Measurements from ENCODE around the gene SUPT5H.

SUPT5H gene

DNA sequence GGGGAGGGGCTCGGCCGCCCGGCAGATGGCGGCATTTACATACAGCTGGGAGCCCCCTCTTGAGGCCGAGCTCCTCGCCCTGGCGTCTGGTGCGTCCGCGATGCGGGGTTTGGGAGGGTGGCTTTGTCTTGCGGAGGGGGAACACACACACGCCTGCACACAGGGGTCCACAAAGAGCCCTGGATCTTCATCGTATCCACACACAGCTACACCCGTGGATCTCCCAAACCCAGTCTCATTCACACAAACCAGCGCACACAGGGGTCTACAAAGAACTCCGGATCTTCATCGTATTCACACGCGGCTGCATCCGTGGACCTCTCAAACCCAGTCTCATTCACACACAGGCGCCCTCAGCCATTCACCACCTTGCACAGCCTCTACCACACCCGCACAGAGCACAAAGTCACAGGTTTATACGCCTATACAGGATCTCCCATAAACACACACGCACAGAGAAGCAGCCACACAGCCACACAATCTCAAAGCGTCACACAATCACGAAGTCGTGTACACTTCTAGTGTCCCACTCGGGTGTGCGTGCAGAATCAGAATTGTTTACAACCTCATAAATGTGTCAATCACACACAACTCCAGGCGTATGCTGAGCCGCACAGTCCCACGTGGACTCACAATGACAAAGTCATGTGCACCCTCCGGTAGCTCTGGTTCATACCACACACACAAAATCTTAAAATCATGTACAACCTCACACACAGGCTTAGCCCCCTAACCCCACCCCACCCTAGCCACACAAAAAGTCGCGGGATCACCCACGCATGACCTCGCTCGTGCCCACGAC is 52.8 kb downstream of the SUPT5H start:
- peak; percentile 72 for DNase-seq (ENCODE audit: extremely low spot score)
- peak; percentile 45 for TF ChIP-seq CTCF (IDR thresholded peaks at IDR 0.05; ENCODE audit: control extremely low read depth, extremely low read depth, low read depth, missing control alignments)
- POLR2A ChIA-PET: interaction anchor here (0.6 kb wide), 1 partner anchor 564 kb away, joined by 3 read pairs; no protein-coding TSS in a partner anchor
- CTCF ChIA-PET: interaction anchor here (0.6 to 1.7 kb wide), 7 partner anchors 8 to 112 kb away, joined by 3 to 6 read pairs (median 3); partner anchors contain the start of gene EID2B

- no peak for DNase-seq (ENCODE audit: extremely low spot score)
- TF ChIP-seq CTCF (IDR thresholded peaks at IDR 0.05; ENCODE audit: control extremely low read depth, extremely low read depth, low read depth, missing control alignments): no peak
- ChIA-PET POLR2A (interaction anchor here (0.6 kb wide), 1 partner anchor 565 kb away, joined by 3 read pairs; no protein-coding TSS in a partner anchor), CTCF (interaction anchor here (1.6 to 3.1 kb wide), 3 partner anchors 9 to 34 kb away, joined by 3 to 16 read pairs (median 4); partner anchors contain the start of gene EID2B)
These were observed 53.6 kb downstream of the SUPT5H start, which contains the start of gene DLL3 for GRCh38 chr19:39498798-39499642. Gene DLL3 (plus strand): TSS chr19:39498947. CDS start chr19:39498975, 28 bp downstream.

DNA sequence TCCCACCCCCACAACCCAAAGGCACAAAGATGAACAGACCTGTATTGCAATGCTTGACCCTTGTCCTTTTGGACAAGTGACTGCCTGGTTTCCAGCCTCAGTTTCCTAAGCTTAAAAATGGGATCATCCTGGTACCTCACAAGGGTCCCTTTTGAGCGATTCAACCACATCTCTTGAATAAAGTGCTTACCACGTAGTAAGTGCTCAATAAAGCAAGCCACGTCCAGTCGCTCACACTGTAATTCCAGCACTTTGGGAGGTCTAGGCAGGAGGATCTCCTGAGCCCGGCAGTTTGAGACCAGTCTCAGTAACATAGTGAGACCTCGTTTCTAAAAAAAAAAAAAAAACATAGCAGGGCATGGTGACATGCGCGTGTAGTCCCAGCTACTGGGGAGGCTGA is 54.5 kb downstream of the SUPT5H start:
- ChIA-PET CTCF (interaction anchor here (1.5 to 3.1 kb wide), 3 partner anchors 11 to 33 kb away, joined by 3 to 16 read pairs (median 3); partner anchors contain the start of gene EID2B), POLR2A (interaction anchor here (0.6 kb wide), 2 partner anchors 42 to 158 kb away, joined by 3 read pairs; partner anchors contain the start of gene SAMD4B)
- no peak for TF ChIP-seq CTCF (IDR thresholded peaks at IDR 0.05; ENCODE audit: control extremely low read depth, extremely low read depth, low read depth, missing control alignments)
- DNase-seq (ENCODE audit: extremely low spot score): no peak

- DNase-seq (ENCODE audit: extremely low spot score): no peak
- ChIA-PET CTCF (interaction anchor here (0.6 to 3.1 kb wide), 6 partner anchors 11 to 60 kb away, joined by 3 to 16 read pairs (median 4); partner anchors contain the start of gene EID2B), POLR2A (interaction anchor here (0.6 kb wide), 2 partner anchors 43 to 158 kb away, joined by 3 read pairs; partner anchors contain the start of gene SAMD4B)
- TF ChIP-seq CTCF (IDR thresholded peaks at IDR 0.05; ENCODE audit: control extremely low read depth, extremely low read depth, low read depth, missing control alignments): no peak
These were observed 55.2 kb downstream of the SUPT5H start for GRCh38 chr19:39500543-39500942.

DNA sequence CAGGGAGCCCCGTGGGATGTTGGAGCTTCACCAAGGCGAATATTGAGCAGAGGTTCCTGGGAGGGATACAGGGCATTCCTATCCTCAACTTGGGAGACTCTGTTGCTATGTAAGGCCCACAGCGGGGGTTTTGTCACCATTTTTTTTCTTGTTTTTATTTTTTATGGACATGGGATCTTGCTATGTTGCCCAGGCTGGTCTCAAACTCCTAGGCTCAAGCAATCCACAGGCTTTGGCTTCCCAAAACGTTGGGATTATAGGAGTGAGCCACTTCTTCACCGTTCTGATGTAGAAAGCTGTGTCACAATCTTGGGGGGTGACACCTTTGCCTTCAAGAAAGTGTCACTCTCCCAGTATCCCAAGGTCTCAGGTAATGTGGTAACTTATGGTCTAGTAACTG is 56.0 kb downstream of the SUPT5H start:
- ChIA-PET CTCF (interaction anchor here (0.6 to 3.1 kb wide), 5 partner anchors 10 to 61 kb away, joined by 3 to 16 read pairs (median 3); partner anchors contain the start of gene EID2B), POLR2A (no interaction called here)
- no peak for TF ChIP-seq CTCF (IDR thresholded peaks at IDR 0.05; ENCODE audit: control extremely low read depth, extremely low read depth, low read depth, missing control alignments)
- DNase-seq (ENCODE audit: extremely low spot score): no peak

Measured in GM10248 (cell line).